Activated naive CD8-positive, alpha-beta T cell treated with anti-CD3 and anti-CD28 coated beads, Interleukin-2, amount 50 U/mL, for 24 hours (primary cell): ENCODE measurements around the gene ERICH6.

ENCODE experiments used
- ATAC-seq: fragments of 150-1000 bp; cut with Tn5 transposase; one replicate; pipeline ENCODE4 v1.10.0; 2021
- DNase-seq: peaks from one replicate; pipeline ENCODE4 v3.0.0; 2021
- H3K27ac Mint-ChIP-seq: one replicate; pipeline ENCODE4 v1.8.0; 2021; ENCODE audit warnings: mild to moderate bottlenecking, mixed read lengths
- H3K27me3 Mint-ChIP-seq: one replicate; pipeline ENCODE4 v1.8.0; 2021; ENCODE audit warnings: mixed read lengths
- H3K36me3 Mint-ChIP-seq: one replicate; pipeline ENCODE4 v1.8.0; 2021; ENCODE audit warnings: low read depth, mixed read lengths
- H3K4me1 Mint-ChIP-seq: one replicate; pipeline ENCODE4 v1.8.0; 2021; ENCODE audit warnings: mixed read lengths
- H3K4me3 Mint-ChIP-seq: one replicate; pipeline ENCODE4 v1.8.0; 2021; ENCODE audit warnings: mild to moderate bottlenecking, moderate library complexity, mixed read lengths
- H3K9me3 Mint-ChIP-seq: one replicate; pipeline ENCODE4 v1.8.0; 2021; ENCODE audit warnings: mixed read lengths

The ERICH6 gene

GRCh38 chr3:150703756-150704344 lies at the start of gene ERICH6:
TSS of gene ERICH6 (minus strand) at chr3:150703920. CDS start at chr3:150703898, 22 bp downstream.
- Mint-ChIP-seq H3K27me3 (no peaks in the 10 kb centered on the region), H3K9me3 (peaks cover 11% of the 10 kb centered on the region), H3K36me3 (peaks cover 19% of the 10 kb centered on the region), H3K27ac (peak within 1 kb of the TSS; percentile 91), H3K4me1 (peaks cover 38% of the 10 kb centered on the region), H3K4me3 (peak within 1 kb of the TSS; percentile 89)
- ATAC-seq: peak; percentile 98
- peak; percentile 87 for DNase-seq

- no peaks in the 10 kb centered on the region for H3K27me3 Mint-ChIP-seq
- H3K4me3 Mint-ChIP-seq: peak overlapping the region; percentile 21
- no peak for DNase-seq
- H3K4me1 Mint-ChIP-seq: peaks cover 91% of the 10 kb centered on the region
- no peaks in the 10 kb centered on the region for H3K9me3 Mint-ChIP-seq
- peak overlapping the region; percentile 63 for H3K27ac Mint-ChIP-seq
- no peak for ATAC-seq
- peaks cover 83% of the 10 kb centered on the region for H3K36me3 Mint-ChIP-seq
Observed at GRCh38 chr3:150751781-150752263, 48.1 kb upstream of the ERICH6 start.

GRCh38 chr3:150749255-150749654 lies 45.5 kb upstream of the ERICH6 start:
- no peak overlapping the region for H3K4me3 Mint-ChIP-seq
- H3K27ac Mint-ChIP-seq: peak overlapping the region; percentile 71
- no peak for ATAC-seq
- H3K36me3 Mint-ChIP-seq: peaks cover 81% of the 10 kb centered on the region
- H3K4me1 Mint-ChIP-seq: peaks cover 94% of the 10 kb centered on the region
- no peaks in the 10 kb centered on the region for H3K27me3 Mint-ChIP-seq
- H3K9me3 Mint-ChIP-seq: no peaks in the 10 kb centered on the region
- no peak for DNase-seq

GRCh38 chr3:150748684-150749047 lies 44.9 kb upstream of the ERICH6 start:
- Mint-ChIP-seq H3K4me3 (no peak overlapping the region), H3K4me1 (peaks cover 94% of the 10 kb centered on the region), H3K36me3 (peaks cover 81% of the 10 kb centered on the region), H3K9me3 (no peaks in the 10 kb centered on the region), H3K27me3 (no peaks in the 10 kb centered on the region), H3K27ac (peak overlapping the region; percentile 71)
- DNase-seq (no peak), ATAC-seq (no peak)

DNA sequence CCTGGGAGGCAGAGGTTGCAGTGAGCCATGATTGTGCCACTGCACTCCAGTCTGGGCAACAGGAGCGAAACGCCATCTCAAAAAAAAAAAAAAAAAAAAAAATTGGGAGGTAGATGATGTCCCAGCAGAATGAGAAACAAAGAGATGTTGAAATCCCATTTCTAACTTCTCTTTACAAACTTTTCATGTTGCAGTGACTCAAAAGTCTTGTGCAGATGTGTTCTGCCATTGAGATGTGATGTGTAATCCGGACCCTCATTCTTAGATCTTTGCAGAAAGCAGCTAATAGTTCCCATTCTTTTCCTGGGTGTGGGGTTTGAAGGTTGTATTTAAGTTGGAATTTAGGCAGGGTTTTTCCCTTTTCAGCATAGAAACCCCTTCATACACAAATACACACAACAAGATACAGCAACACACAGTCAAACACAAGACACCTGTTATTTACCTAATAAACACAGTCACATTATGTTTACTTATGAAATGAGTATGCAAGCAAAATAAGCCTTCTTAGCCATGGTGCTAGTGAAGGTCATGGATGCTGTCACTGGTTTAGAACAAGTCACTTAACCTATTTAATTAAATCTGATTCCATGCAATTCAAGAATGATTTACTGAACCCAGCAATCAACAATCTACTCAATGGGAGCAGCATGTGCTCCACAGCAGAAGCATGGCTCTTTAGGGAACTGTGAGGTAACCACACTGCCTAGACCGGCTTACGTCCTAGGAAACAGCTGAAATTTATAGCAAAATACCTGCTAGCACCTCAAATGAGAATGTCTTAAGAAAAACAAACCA lies 44.4 kb upstream of the ERICH6 start:
- H3K4me1 Mint-ChIP-seq: peaks cover 95% of the 10 kb centered on the region
- DNase-seq: no peak
- H3K27ac Mint-ChIP-seq: peak overlapping the region; percentile 71
- peaks cover 83% of the 10 kb centered on the region for H3K36me3 Mint-ChIP-seq
- H3K27me3 Mint-ChIP-seq: no peaks in the 10 kb centered on the region
- no peak for ATAC-seq
- no peaks in the 10 kb centered on the region for H3K9me3 Mint-ChIP-seq
- no peak overlapping the region for H3K4me3 Mint-ChIP-seq

DNA sequence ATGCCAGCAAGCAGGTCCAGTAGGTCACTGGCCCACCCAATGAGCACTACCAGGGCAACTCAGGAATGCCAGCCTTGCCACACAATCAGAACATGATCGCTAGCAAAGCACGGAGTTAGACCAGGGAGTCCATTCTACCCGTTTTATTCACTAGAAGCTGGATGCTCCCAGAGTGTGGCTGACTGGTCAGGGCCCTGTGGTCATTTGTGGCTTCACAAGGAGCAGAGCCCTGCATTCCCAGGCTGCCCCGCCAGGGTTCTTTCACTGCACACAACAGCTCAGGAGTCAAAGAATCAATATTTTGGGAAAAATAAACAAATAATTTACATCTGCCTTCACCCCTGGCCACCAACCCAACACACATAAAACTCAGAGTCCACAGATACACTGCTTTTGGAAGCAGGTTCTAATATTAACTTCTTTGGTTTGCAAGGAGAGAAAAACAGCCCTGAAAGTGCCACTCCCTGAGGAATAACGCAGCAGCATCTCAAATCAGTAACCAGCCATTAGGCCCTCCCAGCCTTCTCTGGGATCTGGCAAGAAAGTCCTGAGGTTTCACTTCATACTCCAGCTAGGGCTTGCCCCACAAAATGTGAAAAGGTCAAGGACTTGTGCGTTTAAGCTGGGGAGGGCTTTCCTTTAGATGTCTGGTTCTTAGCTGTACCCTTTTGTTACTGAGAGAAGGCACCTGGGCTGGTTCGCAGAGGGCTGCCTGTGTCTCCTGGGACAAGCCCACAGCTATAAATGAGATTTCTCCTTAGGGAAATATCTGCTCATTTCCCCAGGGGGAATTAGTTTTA lies 43.3 kb upstream of the ERICH6 start:
- Mint-ChIP-seq H3K27ac (peak overlapping the region; percentile 68), H3K9me3 (no peaks in the 10 kb centered on the region), H3K4me1 (peaks cover 95% of the 10 kb centered on the region), H3K36me3 (peaks cover 83% of the 10 kb centered on the region), H3K4me3 (no peak overlapping the region), H3K27me3 (no peaks in the 10 kb centered on the region)
- no peak for DNase-seq
- ATAC-seq: no peak

- Mint-ChIP-seq H3K9me3 (no peaks in the 10 kb centered on the region), H3K36me3 (peaks cover 83% of the 10 kb centered on the region), H3K4me1 (peaks cover 95% of the 10 kb centered on the region), H3K27ac (peak overlapping the region; percentile 76), H3K27me3 (no peaks in the 10 kb centered on the region), H3K4me3 (peak overlapping the region; percentile 6)
- DNase-seq (no peak), ATAC-seq (no peak)
Observed at GRCh38 chr3:150745832-150746231, 42.1 kb upstream of the ERICH6 start.

GRCh38 chr3:150744919-150745211 lies 41.1 kb upstream of the ERICH6 start:
- Mint-ChIP-seq H3K27ac (peak overlapping the region; percentile 100), H3K4me3 (no peak overlapping the region), H3K27me3 (no peaks in the 10 kb centered on the region), H3K36me3 (peaks cover 83% of the 10 kb centered on the region), H3K4me1 (peaks cover 95% of the 10 kb centered on the region), H3K9me3 (no peaks in the 10 kb centered on the region)
- ATAC-seq (no peak), DNase-seq (no peak)

- H3K4me1 Mint-ChIP-seq: peaks cover 95% of the 10 kb centered on the region
- H3K27me3 Mint-ChIP-seq: no peaks in the 10 kb centered on the region
- no peak overlapping the region for H3K4me3 Mint-ChIP-seq
- H3K36me3 Mint-ChIP-seq: peaks cover 82% of the 10 kb centered on the region
- no peaks in the 10 kb centered on the region for H3K9me3 Mint-ChIP-seq
- peak overlapping the region; percentile 100 for H3K27ac Mint-ChIP-seq
- DNase-seq (no peak), ATAC-seq (no peak)
Observed at GRCh38 chr3:150744041-150744918, 40.6 kb upstream of the ERICH6 start.

GRCh38 chr3:150743508-150743907 lies 39.8 kb upstream of the ERICH6 start:
- H3K27ac Mint-ChIP-seq: peak overlapping the region; percentile 100
- H3K4me3 Mint-ChIP-seq: no peak overlapping the region
- no peaks in the 10 kb centered on the region for H3K27me3 Mint-ChIP-seq
- no peak for ATAC-seq
- H3K4me1 Mint-ChIP-seq: peaks cover 96% of the 10 kb centered on the region
- no peak for DNase-seq
- H3K9me3 Mint-ChIP-seq: no peaks in the 10 kb centered on the region
- peaks cover 77% of the 10 kb centered on the region for H3K36me3 Mint-ChIP-seq

DNA sequence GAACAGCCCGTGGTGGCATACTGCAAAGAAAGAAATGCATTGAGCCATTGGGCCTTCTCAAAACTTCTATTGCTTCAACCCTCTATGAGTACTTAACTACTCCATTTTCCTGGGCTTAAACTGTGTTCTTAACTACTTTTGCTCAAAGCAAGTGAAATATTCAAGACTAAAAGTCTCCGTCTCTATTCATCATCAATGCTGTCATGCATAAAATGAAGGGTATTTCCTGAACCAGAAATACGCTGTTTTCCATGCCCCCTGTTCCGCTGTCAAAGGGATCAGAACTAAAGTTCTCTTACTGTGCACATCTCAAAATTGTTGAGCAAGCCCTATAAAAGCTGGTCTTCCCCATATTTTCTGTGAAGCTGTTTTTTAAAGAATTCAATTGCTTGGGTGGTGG lies 39.0 kb upstream of the ERICH6 start:
- peaks cover 97% of the 10 kb centered on the region for H3K4me1 Mint-ChIP-seq
- peak overlapping the region; percentile 100 for H3K27ac Mint-ChIP-seq
- H3K4me3 Mint-ChIP-seq: peak overlapping the region; percentile 33

DNA sequence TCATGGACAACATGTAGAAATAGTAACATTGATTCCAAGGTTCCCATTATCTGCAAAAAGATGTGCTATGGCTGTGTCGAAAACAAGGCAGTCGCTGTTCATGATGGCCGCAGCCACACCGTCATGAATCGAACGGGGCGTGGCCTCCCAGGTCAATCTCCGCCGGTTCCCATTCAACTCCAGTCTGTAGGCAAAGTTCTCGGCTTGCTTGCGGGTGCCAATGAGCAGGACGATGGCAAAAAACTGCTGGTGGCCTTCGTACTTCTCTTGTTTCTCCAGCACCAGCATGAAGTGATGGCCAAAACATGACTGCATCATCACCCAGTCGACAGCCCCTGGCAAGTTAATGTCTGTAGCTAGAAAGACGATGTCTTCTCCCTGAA lies 38.4 kb upstream of the ERICH6 start:
- Mint-ChIP-seq H3K9me3 (no peaks in the 10 kb centered on the region), H3K27ac (peak overlapping the region; percentile 100), H3K36me3 (peaks cover 70% of the 10 kb centered on the region), H3K4me1 (peaks cover 97% of the 10 kb centered on the region), H3K27me3 (no peaks in the 10 kb centered on the region), H3K4me3 (peak overlapping the region; percentile 33)
- no peak for ATAC-seq
- no peak for DNase-seq

More for the DNA sequence above, 39.0 kb upstream of the ERICH6 start:
- no peak for DNase-seq
- Mint-ChIP-seq H3K9me3 (no peaks in the 10 kb centered on the region), H3K36me3 (peaks cover 72% of the 10 kb centered on the region), H3K27me3 (no peaks in the 10 kb centered on the region)
- ATAC-seq: no peak

- H3K27me3 Mint-ChIP-seq: no peaks in the 10 kb centered on the region
- H3K4me3 Mint-ChIP-seq: peak overlapping the region; percentile 76
- H3K27ac Mint-ChIP-seq: peak overlapping the region; percentile 100
- H3K36me3 Mint-ChIP-seq: peaks cover 67% of the 10 kb centered on the region
- no peak for DNase-seq
- no peaks in the 10 kb centered on the region for H3K9me3 Mint-ChIP-seq
- H3K4me1 Mint-ChIP-seq: peaks cover 97% of the 10 kb centered on the region
- ATAC-seq: no peak
Observed at GRCh38 chr3:150741497-150742140, 37.9 kb upstream of the ERICH6 start.
